ENCODE data around the gene BOC.

GRCh38 chr3:113231391-113231790, 20.0 kb downstream of the BOC start:
- TF ChIP-seq CTCF (IDR thresholded peaks at IDR 0.05) (no peak), POLR2AphosphoS5 (IDR thresholded peaks at IDR 0.05) (no peak), POLR2A (IDR thresholded peaks at IDR 0.05) (no peak)

All from breast epithelium (tissue), 3 donors.